ENCODE measurements around the gene ZNF318.

The ZNF318 gene

DNA sequence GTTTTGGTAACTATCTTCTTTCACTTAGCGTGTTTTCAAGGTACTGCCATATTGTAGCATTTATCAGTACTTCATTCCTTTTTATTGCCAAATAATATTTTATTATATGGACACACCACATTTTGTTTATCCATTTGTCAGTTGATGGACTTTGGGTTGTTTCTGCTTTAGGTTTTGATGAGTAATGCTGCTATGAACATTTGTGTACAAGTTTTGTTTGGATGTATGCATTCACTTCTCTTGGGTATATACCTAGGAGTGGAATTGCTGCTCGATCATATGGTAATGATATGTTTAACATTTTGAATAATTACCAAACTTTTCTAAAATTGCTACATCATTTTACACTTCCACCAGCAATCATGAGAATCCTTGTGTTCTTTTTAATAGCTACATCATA, 77.7 kb downstream of the ZNF318 start:
- Histone ChIP-seq H3K9me3 (no peaks in the 10 kb centered on the region), H3K27me3 (no peaks in the 10 kb centered on the region), H3K36me3 (no peaks in the 10 kb centered on the region), H3K4me3 (ENCODE audit: low read depth, low read length) (no peak overlapping the region), H3K4me1 (no peaks in the 10 kb centered on the region)
- DNase-seq, result no peak
- TF ChIP-seq, protein P1, sequence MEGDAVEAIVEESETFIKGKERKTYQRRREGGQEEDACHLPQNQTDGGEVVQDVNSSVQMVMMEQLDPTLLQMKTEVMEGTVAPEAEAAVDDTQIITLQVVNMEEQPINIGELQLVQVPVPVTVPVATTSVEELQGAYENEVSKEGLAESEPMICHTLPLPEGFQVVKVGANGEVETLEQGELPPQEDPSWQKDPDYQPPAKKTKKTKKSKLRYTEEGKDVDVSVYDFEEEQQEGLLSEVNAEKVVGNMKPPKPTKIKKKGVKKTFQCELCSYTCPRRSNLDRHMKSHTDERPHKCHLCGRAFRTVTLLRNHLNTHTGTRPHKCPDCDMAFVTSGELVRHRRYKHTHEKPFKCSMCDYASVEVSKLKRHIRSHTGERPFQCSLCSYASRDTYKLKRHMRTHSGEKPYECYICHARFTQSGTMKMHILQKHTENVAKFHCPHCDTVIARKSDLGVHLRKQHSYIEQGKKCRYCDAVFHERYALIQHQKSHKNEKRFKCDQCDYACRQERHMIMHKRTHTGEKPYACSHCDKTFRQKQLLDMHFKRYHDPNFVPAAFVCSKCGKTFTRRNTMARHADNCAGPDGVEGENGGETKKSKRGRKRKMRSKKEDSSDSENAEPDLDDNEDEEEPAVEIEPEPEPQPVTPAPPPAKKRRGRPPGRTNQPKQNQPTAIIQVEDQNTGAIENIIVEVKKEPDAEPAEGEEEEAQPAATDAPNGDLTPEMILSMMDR (IDR thresholded peaks at IDR 0.05; ENCODE audit: low read depth, low read length), result no peak

DNA sequence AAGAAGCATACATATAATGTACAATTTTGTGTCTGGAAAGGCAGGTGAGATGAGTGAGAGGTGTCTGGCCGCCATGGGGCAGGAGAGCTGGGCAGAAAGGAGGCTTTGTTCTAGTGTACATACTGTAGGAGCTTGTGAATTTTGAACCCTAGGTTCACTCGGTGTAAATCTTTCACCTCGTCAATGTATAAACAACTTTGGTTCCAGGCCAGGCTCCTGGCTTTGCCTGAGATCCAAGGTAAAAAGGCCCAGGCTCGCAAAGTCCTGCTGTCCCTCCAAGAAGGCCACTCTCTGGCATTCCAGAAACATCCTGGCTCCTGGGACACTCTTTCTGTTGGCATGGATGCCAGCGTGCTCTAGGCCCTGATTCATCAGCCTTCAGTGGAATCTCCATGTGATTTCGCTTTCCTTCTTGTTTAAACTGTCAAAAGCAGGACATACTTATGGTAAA, 78.5 kb downstream of the ZNF318 start:
- no peak overlapping the region for H3K4me3 ChIP-seq (ENCODE audit: low read depth, low read length)
- no peak for DNase-seq
- no peaks in the 10 kb centered on the region for H3K27me3 ChIP-seq
- H3K4me1 ChIP-seq, result no peaks in the 10 kb centered on the region
- no peaks in the 10 kb centered on the region for H3K9me3 ChIP-seq
- no peaks in the 10 kb centered on the region for H3K36me3 ChIP-seq
- TF ChIP-seq, protein P1 (IDR thresholded peaks at IDR 0.05; ENCODE audit: low read depth, low read length), result no peak

DNA sequence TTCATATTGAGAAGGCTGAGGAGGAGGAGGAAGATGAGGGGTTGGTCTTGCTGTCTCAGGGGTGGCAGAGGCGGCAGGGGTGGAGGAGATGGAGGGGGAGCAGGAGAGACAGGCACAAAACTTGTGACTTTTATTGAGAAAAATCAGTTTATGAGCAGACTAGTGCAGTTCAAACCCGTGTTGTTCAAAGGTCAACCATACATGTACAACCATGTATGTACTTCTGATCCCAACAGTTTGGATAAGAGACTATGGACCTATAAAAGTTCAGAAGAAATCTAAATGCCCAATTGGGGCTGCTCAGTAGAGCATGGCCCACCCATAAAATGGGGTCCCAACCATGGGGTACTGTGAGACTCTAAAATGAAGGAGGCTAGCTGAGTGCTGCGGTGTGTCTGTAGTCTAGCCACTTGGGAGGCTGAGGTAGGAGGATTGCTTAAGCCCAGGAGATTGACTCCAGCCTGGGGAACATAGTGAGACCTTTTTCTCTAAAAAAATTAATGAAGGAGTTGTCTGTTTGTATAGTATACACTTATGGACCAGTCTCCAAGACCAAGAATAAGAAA, 79.0 kb downstream of the ZNF318 start:
- DNase-seq, result no peak
- no peaks in the 10 kb centered on the region for H3K36me3 ChIP-seq
- no peaks in the 10 kb centered on the region for H3K27me3 ChIP-seq
- H3K9me3 ChIP-seq, result no peaks in the 10 kb centered on the region
- no peaks in the 10 kb centered on the region for H3K4me1 ChIP-seq
- TF ChIP-seq, protein P1 (IDR thresholded peaks at IDR 0.05; ENCODE audit: low read depth, low read length), result no peak
- no peak overlapping the region for H3K4me3 ChIP-seq (ENCODE audit: low read depth, low read length)

DNA sequence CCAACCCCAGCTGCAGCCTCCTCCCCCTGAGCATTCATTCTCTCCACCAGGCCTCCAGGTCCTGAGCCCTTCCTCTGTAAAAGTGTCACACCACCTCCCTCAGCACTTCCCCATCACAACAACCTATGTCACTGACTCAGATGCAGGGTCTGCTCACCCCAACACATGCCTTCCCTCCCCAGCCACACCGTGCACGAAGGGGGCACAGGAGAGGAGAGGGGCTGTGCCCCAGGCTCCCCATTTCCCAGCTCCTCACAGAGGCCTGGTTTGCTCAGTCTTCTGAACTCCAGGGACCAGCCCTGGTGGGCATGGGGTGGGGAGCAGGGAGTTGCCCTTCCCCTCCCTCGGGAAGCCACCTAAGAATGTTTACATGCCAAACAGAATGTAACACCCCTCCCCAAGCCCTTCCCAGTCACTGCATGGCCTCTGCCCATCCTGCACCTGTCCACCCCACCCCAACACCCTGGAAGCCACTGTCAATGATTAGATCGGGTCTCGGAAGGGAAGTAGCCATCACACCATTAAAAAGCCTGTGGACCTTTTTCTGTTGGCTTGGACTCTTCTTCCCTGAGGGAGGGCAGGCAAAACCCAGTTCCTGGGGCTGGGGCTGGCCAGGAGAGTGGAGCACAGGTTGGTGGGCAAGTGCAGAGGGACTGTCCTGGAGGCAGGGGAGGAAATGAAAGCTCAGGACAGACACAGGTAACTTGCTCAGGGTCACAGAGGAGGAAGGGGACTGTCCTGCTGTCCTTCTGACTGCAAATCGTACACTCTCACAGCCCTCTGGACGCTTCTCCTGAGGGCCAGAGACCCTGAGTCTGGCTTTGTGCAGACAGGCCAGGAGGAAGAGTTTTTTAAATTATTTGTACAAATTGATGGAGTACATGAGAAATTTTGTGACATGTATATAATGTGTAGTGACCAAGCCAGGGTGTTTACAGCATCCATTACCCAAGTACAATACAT, 81.4 kb downstream of the ZNF318 start:
- TF ChIP-seq, protein P1 (IDR thresholded peaks at IDR 0.05; ENCODE audit: low read depth, low read length), result no peak
- H3K9me3 ChIP-seq, result no peaks in the 10 kb centered on the region
- H3K36me3 ChIP-seq, result no peaks in the 10 kb centered on the region
- no peak overlapping the region for H3K4me3 ChIP-seq (ENCODE audit: low read depth, low read length)
- H3K27me3 ChIP-seq, result no peaks in the 10 kb centered on the region
- DNase-seq, result no peak
- H3K4me1 ChIP-seq, result no peaks in the 10 kb centered on the region

DNA sequence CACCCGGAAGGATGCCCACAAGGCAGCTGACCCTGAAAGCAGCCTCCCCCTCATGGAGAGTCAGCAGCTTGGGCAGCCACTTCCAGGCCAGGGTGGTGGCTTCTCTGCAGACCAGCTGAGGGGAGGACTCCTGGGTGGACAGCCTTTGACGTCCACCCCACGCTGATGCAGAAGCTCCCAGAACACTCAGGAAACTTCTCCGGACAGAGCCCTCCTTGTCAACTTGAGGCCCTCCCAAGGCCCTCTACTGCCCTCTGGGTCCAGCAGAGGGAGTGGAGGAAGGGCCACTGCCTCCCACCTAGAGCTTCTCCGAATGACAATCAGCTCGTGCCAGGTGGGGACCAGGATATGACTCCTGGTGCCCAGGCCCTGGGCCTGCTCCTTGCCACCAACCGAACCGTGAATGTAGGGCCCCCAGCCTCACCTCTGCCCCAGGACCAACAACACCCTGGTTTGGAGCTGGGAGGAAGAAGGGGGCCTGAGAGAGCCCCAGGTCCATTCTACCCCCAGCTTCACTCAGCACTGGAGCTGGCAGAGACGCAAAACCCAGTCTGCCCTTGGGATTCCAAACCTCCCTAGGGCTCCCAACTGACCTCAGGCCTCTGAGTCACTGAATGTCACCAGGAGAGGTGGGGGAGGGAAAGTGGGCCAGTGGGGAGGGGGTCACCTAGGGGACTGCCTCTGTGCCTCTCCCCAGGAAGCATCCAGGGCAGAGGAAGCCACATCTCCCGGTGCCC, 82.3 kb downstream of the ZNF318 start:
- H3K27me3 ChIP-seq, result no peaks in the 10 kb centered on the region
- no peak for DNase-seq
- H3K4me3 ChIP-seq (ENCODE audit: low read depth, low read length), result no peak overlapping the region
- no peaks in the 10 kb centered on the region for H3K4me1 ChIP-seq
- TF ChIP-seq, protein P1 (IDR thresholded peaks at IDR 0.05; ENCODE audit: low read depth, low read length), result peak; percentile 24; the same call in 1 of the 2 replicates
- no peaks in the 10 kb centered on the region for H3K36me3 ChIP-seq
- no peaks in the 10 kb centered on the region for H3K9me3 ChIP-seq

Measured in BE2C (cell line).